Measurements from ENCODE around the gene KDM5A.

- TF ChIP-seq CTCF (IDR thresholded peaks at IDR 0.05) = no peak
- TF ChIP-seq POLR2AphosphoS5 (IDR thresholded peaks at IDR 0.05) = no peak
Measured at GRCh38 chr12:256958-257357, 132.2 kb downstream of the KDM5A start.
